Ammon's horn (tissue), 1 donor: ENCODE results near the gene DHX34.

Experiments used
- DNase-seq: peaks from one replicate; pipeline ENCODE4 v3.0.0-alpha.2; 2016; ENCODE audit warnings: low spot score

Gene DHX34

GRCh38 chr19:47417746-47418691 lies 68.9 kb downstream of the DHX34 start:
- peak; percentile 47 for DNase-seq

- DNase-seq: no peak
Observed at GRCh38 chr19:47418692-47419029, 69.5 kb downstream of the DHX34 start.

DNA sequence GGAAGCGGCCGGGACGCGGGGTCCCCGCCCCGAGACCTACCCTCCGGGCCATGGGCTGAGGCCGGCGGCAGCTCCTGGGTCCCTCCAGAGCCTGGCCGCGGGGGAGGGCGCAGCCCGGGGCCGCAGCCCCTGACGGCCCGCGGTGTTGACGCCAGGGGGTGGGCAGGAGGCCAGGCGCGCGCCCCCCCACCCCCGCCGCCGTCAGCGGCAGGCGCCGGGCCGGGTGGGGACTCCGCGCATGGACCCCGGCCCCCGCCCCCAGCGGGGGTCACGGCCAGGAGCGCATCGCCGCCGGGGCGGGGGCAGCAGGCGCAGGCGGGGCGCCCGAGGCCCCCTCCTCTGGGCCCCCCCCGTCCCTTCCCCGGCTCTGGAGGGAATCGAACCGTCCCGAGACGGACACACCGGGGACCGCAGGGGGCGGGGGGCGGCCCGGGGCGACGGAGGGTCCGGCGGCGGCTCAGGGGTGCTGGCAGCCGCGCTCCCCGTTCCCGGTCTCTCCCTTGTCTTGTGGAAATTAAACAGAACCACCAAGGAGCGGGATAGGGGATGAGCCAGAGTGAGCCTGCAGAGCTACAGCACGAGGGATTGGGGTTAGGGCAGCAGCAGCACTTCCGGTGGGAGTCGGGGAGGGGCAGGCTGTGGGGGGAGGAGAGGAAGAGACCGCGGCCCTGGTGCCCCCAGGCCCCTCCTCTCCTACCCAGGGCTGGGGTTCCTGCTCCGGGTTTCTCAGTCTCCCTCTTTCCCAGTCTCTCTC lies 70.1 kb downstream of the DHX34 start, which contains the start of gene MEIS3:
MEIS3 (minus strand) TSS at position 498 of the 754 bp plus-strand sequence; CDS start at position 52, 446 bp downstream.
- DNase-seq: no peak

GRCh38 chr19:47419789-47420188 lies 70.7 kb downstream of the DHX34 start:
- no peak for DNase-seq

DNA sequence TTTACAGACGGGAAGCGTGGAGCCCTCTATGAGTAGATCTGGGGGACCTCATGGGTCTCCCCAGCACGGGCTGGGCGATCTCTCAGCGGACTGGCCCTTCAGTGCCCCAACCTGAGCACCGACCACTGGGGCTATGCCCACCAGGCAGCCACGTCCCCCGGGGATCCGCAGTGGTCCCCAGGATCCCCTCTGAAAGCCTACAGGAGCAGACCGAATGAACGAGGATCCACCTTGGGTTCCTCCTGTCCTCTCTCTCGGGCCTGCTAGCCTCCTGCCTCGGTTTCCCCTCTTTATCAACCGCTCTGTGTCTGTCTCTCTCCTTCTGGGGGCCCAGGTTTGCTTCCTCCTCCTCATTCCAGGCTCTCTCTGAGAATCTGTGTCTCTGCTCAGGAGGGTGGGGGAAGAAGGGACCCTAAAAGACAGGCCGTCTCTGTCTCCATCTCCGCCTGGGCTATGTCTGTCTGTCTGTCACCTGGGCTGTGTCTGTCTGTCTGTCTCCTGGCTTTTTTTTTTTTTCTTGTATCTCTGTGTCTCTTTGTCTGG lies 72.2 kb downstream of the DHX34 start:
- no peak for DNase-seq

DNA sequence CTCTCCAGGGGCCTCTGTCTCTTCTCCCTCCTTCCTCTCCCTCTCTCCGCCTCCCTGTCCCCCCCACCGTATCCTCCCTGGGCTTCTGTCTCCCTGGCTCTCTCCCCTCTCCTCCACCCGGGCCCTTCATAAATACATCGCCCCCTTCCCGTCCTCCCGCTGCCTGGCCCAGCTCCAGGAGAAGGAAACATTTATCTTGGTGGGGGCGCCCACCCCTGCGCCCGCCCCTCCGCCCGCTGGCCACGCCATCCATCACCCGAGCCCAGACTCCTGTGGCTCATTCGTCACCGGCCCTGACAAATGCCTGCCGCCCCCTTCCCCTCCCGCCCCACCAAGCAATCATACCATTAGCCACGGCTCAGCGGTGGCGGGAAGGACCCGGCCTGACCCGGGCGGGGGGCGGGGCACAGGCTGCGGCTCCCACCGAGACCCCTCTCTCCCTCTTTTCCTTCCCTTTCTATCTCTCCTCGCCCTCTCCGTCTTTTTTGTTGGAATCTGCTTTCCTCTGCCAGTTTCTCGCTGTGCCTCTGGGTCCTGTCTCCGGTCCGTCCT lies 72.8 kb downstream of the DHX34 start:
- DNase-seq: no peak

GRCh38 chr19:47422417-47423163 lies 73.5 kb downstream of the DHX34 start:
- no peak for DNase-seq

- no peak for DNase-seq
Observed at GRCh38 chr19:47423203-47423882, 74.2 kb downstream of the DHX34 start.

DNA sequence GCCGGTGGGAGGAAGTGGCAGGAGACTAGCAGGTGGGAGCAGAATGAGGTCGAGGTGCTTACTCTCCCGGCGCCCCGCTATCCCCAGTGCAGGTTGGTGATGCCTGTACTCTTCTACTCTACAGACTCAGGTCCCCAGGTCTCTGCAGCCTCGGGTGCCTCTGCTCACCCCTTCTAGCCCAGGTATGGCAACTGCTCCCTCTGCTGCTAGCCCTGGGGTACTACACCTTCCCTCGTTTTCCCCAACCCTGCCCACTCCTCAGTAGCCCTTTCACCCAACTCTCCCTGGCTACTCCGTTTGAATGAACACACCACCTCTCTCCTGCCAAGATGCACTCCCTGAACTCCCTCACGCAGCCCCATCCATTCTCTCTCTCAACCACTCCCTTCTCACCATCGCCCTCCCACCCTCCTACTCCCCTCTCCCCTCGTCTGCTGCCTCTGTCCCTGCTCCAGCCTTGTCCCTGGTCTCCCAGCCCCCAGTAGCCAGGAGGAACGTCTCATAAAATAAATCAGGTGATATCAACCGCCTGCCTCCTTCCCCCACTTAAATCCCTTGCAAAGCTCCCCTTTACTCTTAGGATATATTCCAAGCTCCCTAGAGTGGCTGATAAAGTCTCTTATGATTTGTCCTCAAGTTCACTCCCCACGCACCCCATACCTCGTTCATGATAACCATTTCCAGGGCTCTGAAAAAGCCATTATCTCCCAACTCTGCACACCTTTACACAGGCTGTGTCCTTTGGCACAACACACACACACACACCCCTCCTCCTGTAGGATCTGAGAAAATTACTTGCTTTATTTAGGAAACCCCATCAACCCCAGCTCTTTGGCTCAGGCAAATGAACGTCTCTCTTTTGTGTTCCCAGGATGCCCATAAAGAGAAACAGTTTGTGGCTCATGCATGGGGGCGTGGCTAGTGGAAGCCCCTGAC lies 78.4 kb downstream of the DHX34 start:
- DNase-seq: peak; percentile 68

DNA sequence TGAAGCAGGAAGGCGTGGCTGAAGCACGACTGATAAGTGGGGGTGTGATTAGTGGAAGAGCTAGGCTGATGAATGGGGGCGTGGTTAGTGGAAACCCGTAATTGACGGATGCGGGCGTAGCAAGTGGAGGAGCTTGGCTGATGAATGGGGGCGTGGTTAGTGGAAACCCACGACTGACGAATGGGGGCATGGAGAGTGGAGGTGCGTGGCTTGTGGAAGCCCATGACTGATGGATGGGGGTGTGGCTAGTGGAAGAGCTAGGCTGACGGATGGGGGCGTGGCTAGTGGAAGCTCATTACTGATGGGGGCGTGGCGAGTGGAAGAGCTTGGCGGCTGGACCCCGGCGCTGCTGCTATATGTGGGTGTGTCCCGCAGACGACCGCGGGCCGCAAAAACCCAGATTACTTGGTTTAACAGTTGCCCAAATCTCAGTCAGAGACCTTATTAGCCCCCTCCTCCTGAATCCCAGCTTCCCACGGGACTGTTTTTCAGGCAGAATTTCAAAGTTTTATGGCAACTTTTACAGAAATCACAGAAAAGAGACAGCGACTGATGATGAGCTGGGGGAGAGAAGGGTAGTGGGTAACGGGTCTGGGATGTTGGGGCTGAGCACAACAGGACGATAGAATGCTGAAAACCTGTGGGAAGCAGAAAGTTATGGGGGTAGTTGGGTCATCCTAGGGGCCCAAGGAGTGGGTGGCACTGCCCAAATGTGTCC lies 79.2 kb downstream of the DHX34 start:
- peak; percentile 98 for DNase-seq

- DNase-seq: no peak
Observed at GRCh38 chr19:47429140-47429793, 80.2 kb downstream of the DHX34 start.

DNA sequence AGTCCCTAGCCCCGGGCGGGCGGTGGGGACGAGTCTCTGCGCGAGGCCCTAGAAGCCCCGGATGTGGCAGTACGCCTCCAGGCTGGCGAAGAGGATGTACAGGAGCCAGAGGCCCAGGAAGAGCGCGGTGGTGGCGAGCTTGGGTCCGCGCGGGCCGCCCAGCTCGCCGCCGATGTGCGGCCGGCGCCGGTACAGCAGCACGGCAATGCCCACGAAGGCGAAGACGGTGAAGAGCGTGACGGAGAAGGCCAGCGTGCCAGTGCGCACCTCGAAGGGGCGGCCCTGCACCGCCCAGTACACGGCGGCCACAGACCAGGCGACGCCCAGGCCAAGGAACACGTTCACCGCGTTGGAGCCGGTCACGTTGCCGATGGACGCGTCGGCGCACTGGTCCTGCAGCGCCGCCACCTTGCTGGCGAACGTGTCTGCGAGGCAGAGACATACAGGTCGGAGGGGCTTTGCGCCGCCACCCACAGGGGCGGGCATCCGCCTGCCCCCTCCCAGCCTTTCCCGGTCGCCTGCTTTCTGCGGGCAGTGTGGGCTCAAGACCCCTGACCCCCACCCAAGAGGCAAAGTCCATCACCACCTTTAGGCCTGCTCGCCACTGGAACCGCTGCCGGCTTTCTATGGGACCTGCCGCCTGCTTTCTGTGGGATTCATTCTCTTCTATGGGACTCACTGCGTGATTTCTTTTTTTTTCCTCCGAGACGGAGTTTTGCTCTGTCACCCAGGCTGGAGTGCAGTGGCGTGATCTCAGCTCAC lies 81.1 kb downstream of the DHX34 start:
- DNase-seq: no peak

DNA sequence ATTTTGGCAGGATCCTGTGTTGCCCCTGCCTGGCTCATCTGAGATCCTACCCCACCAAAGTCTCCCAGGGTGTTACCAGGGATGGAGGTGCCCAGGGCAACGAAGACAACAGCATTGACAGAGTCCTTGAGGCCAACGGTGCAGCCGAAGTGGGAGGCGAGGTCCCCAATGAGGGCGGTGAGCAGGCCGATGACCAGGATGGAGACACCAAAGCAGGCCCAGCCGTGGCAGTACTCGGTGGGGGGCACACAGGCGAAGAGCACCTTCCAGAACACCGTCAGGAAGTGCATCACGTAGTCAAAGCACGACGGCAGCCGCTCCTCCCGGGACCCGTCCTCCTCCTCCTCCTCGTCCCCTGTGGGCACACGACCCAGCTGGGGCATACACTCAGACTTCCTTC lies 83.0 kb downstream of the DHX34 start:
- DNase-seq: no peak
